ENCODE results near the gene PRPF38A. TPM values are rescaled to one million over a fixed set of nuclear protein-coding genes. Genes with fewer than 3 reads are reported as not detected.
A peak's percentile ranks its signal among the peaks of the same experiment; 100 is the strongest.

PRPF38A gene
- total RNA-seq, 1 experiment from 2014 or later, result 89.9 TPM

DNA sequence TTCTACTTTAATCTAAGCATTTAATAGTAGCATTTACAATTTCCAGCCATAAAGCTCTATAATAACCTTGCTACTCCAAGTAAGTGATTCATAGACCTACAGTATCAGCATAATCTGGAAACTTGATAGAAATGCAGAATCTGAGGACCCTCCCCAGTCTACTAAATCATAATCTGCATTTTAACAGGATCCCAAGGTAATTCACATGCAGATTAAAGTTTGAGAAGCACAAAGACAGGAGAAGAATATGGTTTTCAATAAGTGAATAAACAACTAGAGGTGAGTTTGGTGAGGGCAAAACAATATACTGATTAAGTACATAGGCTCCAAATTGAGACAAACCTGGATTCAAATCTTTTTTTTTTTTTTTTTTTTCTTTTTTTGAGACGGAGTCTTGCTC is 57.4 kb downstream of the PRPF38A start:
- H2BK15ac ChIP-seq (ENCODE audit: low read depth, low read length), result no peak overlapping the region
- H3K4me2 ChIP-seq (ENCODE audit: insufficient read depth, insufficient read length, low read length), result no peak overlapping the region
- no peak overlapping the region for H4K91ac ChIP-seq (ENCODE audit: insufficient read length, low read depth, low read length)
- H4K5ac ChIP-seq (ENCODE audit: insufficient read length, low read depth, low read length), result no peak overlapping the region
- no peak overlapping the region for H3K56ac ChIP-seq (ENCODE audit: insufficient read length, low read depth, low read length)
- Mint-ChIP-seq H3K36me3 (ENCODE audit: insufficient read depth in 1 of 3, low read depth in 3 of 3) (peaks cover 0 to 20% (median 16%) of the 10 kb centered on the region in 3 experiments; a peak in 5 of 7 replicates), H3K27me3 (ENCODE audit: low read depth) (no peaks in the 10 kb centered on the region), H3K4me1 (peaks cover 32 to 35% of the 10 kb centered on the region in 2 experiments), H3K4me3 (no peak overlapping the region), H3K9me3 (no peaks in the 10 kb centered on the region), H3K27ac (peak overlapping the region in 2 of 3 experiments; percentile 2 to 61; a peak in 3 of 7 replicates)
- DNase-seq, result no peak
- no peak overlapping the region for H4K8ac ChIP-seq (replicated peaks; ENCODE audit: insufficient read length, low read depth, low read length)
- no peak overlapping the region for H3K27ac ChIP-seq (ENCODE audit: insufficient read length, low read depth, low read length)
- H3K23me2 ChIP-seq (ENCODE audit: insufficient read length, low read depth, low read length, poor library complexity, severe bottlenecking), result no peaks in the 10 kb centered on the region
- H3K18ac ChIP-seq (ENCODE audit: insufficient read length, low read depth, low read length), result no peak overlapping the region
- H4K20me1 ChIP-seq (ENCODE audit: control insufficient read depth, insufficient read depth, insufficient read length), result no peaks in the 10 kb centered on the region
- H2BK5ac ChIP-seq (ENCODE audit: insufficient read length, low read length), result no peak overlapping the region
- H3K27me3 ChIP-seq (ENCODE audit: insufficient read depth, low read length), result no peaks in the 10 kb centered on the region
- TF ChIP-seq, protein P1, sequence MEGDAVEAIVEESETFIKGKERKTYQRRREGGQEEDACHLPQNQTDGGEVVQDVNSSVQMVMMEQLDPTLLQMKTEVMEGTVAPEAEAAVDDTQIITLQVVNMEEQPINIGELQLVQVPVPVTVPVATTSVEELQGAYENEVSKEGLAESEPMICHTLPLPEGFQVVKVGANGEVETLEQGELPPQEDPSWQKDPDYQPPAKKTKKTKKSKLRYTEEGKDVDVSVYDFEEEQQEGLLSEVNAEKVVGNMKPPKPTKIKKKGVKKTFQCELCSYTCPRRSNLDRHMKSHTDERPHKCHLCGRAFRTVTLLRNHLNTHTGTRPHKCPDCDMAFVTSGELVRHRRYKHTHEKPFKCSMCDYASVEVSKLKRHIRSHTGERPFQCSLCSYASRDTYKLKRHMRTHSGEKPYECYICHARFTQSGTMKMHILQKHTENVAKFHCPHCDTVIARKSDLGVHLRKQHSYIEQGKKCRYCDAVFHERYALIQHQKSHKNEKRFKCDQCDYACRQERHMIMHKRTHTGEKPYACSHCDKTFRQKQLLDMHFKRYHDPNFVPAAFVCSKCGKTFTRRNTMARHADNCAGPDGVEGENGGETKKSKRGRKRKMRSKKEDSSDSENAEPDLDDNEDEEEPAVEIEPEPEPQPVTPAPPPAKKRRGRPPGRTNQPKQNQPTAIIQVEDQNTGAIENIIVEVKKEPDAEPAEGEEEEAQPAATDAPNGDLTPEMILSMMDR (conservative IDR thresholded peaks at IDR 0.05), result no peak
- no peaks in the 10 kb centered on the region for H3K79me2 ChIP-seq (ENCODE audit: insufficient read depth, low read length)
- no peak overlapping the region for H2AK5ac ChIP-seq (ENCODE audit: insufficient read length, low read length)
- H3K79me1 ChIP-seq (ENCODE audit: insufficient read depth, low read depth, low read length, poor library complexity, severe bottlenecking), result no peaks in the 10 kb centered on the region
- H3T11ph ChIP-seq (ENCODE audit: low read length), result no peak overlapping the region
- H3K23ac ChIP-seq (ENCODE audit: insufficient read length, low read depth, low read length), result no peak overlapping the region
- no peak overlapping the region for H2AFZ ChIP-seq (ENCODE audit: low read length)
- no peak overlapping the region for H2BK12ac ChIP-seq (ENCODE audit: insufficient read length, low read depth, low read length)
- no peak overlapping the region for H2BK120ac ChIP-seq (ENCODE audit: low read depth, low read length, poor library complexity, severe bottlenecking)
- H2BK20ac ChIP-seq (ENCODE audit: low read depth, low read length, poor library complexity, severe bottlenecking), result no peak overlapping the region
- H3K4ac ChIP-seq (ENCODE audit: low read depth, low read length), result no peak overlapping the region
- H3K9ac ChIP-seq (ENCODE audit: extremely low read depth, insufficient read length, low read length), result no peak overlapping the region
- peaks cover 3% of the 10 kb centered on the region; the same call in 1 of the 2 replicates for H3K4me1 ChIP-seq (ENCODE audit: insufficient read depth, low read length)
- no peak overlapping the region for H3K14ac ChIP-seq (ENCODE audit: insufficient read depth, low read length)
- WGBS (ENCODE audit: extremely low coverage, insufficient read length, low lambda C conversion rate), result no CpG with 5 or more reads among the region's 1 CpG
- no peaks in the 10 kb centered on the region for H3K9me3 ChIP-seq (ENCODE audit: control insufficient read depth, low read depth, low read length)
